Heart left ventricle (tissue), 16 donors: ENCODE results near the gene CPNE8. TPM values are rescaled to one million over a fixed set of nuclear protein-coding genes. Genes with fewer than 3 reads are reported as not detected.

Source experiments
- ATAC-seq, 4 donors: fragments of 200-7000 bp; cut with Tn5 transposase; one replicate each; pipeline ENCODE4 v1.9.1; 2020 to 2022; ENCODE audit warnings: moderate library complexity in 4 of 4, mild to moderate bottlenecking in 3 of 4, moderate number of reproducible peaks in 1 of 4
- DNase-seq, 5 donors: peaks; one replicate each; pipeline ENCODE4 v3.0.0-alpha.2; 2020
- H3K27ac ChIP-seq, 12 donors: fragments of 200-600 bp; sonication (generic) in 4 of 12; one replicate each; pipeline versions ENCODE4 v1.5.0 to v1.8.0; 2016 to 2022; ENCODE audit warnings: mild to moderate bottlenecking in 2 of 12
- H3K27me3 ChIP-seq, 9 donors: fragments of 200-600 bp; sonication (generic) in 2 of 9; one replicate each; pipeline versions ENCODE4 v1.5.1 to v1.8.0; 2016 to 2022; ENCODE audit warnings: mild to moderate bottlenecking in 3 of 9
- H3K36me3 ChIP-seq, 9 donors: fragments of 200-600 bp; sonication (generic) in 2 of 9; one replicate each; pipeline versions ENCODE4 v1.5.0 to v1.8.0; 2018 to 2022; ENCODE audit warnings: mild to moderate bottlenecking in 2 of 9
- H3K4me1 ChIP-seq, 12 donors: fragments of 200-600 bp; sonication (generic) in 4 of 12; one replicate each; pipeline versions ENCODE4 v1.5.0 to v1.8.0; 2016 to 2022; ENCODE audit warnings: mild to moderate bottlenecking in 3 of 12
- H3K4me3 ChIP-seq, 12 donors: fragments of 200-600 bp; sonication (generic) in 4 of 12; one replicate each; pipeline versions ENCODE4 v1.5.0 to v1.8.0; 2017 to 2022; ENCODE audit warnings: mild to moderate bottlenecking in 9 of 12, moderate library complexity in 4 of 12
- H3K9me3 ChIP-seq, 12 donors: fragments of 200-600 bp; sonication (generic) in 4 of 12; one replicate each; pipeline versions ENCODE4 v1.5.0 to v1.8.0; 2016 to 2022; ENCODE audit warnings: mild to moderate bottlenecking in 1 of 12
- POLR2A ChIP-seq, 2 donors: fragments of 450-650 bp; IDR thresholded peaks; one replicate each; pipeline ENCODE4 v1.6.1; 2017; ENCODE audit warnings: antibody characterized with exemption in 2 of 2, mild to moderate bottlenecking in 2 of 2, moderate library complexity in 2 of 2
- WGBS, 4 donors: extraction: QIAGEN DNeasy Blood & Tissue Kit in 2 of 4; methylation state at CpG; one replicate each; pipeline versions ENCODE4 v1.1.5 to v1.1.7; 2013 to 2018; 5-methylcytosine and 5-hydroxymethylcytosine counted together
- intact Hi-C, 10 donors: fragments of 100-400 bp; cut with DNase I; formaldehyde crosslinking; loops; one replicate each; pipeline versions ENCODE4 v1.11.1 to v1.14.2; 2022
- polyA plus RNA-seq, 2 donors: library from polyadenylated mRNA; stranded (reverse); fragments of 200-250 nt; gene quantifications; one replicate each; pipeline ENCODE4 v1.2.3, GENCODE V29; 2013
- total RNA-seq, 9 donors: library from RNA; depleted of rRNA in 2 of 9; stranded (reverse); fragments of >200 nt in 2 of 9; fragmentation: NEBNext Ultra II Directional in 3 of 9; extraction: Animal tissue kit (Norgen Biotek cat#: 25700) in 3 of 9; gene quantifications; one replicate each; pipeline versions ENCODE4 v1.1.0 to v1.2.4, GENCODE V29; 2016 to 2023
- TF ChIP-seq, protein P1 (sequence below), 12 donors: fragments of 200-600 bp; sonication (generic) in 4 of 12; IDR thresholded peaks; one replicate each; pipeline versions ENCODE4 v1.5.0 to v1.8.0; 2018 to 2022; ENCODE audit warnings: antibody characterized with exemption in 12 of 12, mild to moderate bottlenecking in 5 of 12
- donor health status: ischemic (EF 13 %, LVEDD 7.1; RV severe dilation, severe dysfunction).
- donor health status: healthy with polysubstance abuse.
- donor health status: DM: no; HTN: yes; CAD: no.
- donor health status: DM: no; HTN: no; CAD: no.
- donor health status: ischemic (EF 25% LVEDD 6.9; RV normal size, moderate dysfunction).
- donor health status: ischemic (EF 25% LVEDD 5.7; RV mildly dilated, moderate dysfunction).
- donor health status: healthy.
- donor health status: DM: yes; HTN: yes; CAD: no.
- donor health status: ischemic (EF 35%, LVEDD 5.7; RV mildly dilated, moderate dysfunction).
- donor health status: nonischemic (EF 11% LVEDD 7.7; RV severe dilation, severe dysfunction).
- donor health status: DM: yes; HTN: yes; CAD: no.
- donor health status: PGD.
- donor health status: ischemic (EF 29% LVEDD 5.4; RV normal size, mild dysfunction).
- donor health status: nonischemic (EF 23%, LVEDD 6.1; RV moderate dilation, normal function).

Gene CPNE8
- total and polyA plus RNA-seq, 11 donors = 2.9 to 15.1 (median 4.5) TPM

DNA sequence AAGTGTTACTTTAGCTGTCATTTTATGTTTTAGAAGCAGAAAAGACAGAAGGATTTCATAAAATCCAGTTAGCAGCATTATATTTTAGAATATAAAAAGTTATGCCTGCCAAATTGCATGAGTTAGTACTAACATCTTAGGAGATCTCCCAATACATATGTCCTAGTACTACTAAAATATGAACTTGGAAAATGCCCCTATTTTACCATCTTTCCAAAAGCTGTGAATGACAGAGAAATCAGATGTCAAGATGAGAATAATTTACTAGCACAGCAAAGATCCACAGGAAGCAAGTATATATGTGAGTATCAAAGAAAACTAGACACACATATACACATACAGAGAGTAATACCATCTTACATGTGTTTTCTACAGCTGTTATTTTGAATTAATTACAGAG is 196.9 kb downstream of the CPNE8 start:
- Histone ChIP-seq H3K4me3 (no peak overlapping the region), H3K27me3 (no peaks in the 10 kb centered on the region), H3K4me1 (no peaks in the 10 kb centered on the region), H3K27ac (no peak overlapping the region), H3K9me3 (no peaks in the 10 kb centered on the region), H3K36me3 (peaks cover 0 to 4% (median 0%) of the 10 kb centered on the region in 9 donors)
- DNase-seq (no peak), ATAC-seq (no peak)
- intact Hi-C loops = no loop called here
- TF ChIP-seq POLR2A (IDR thresholded peaks at IDR 0.05) = no peak
- TF ChIP-seq, protein P1, sequence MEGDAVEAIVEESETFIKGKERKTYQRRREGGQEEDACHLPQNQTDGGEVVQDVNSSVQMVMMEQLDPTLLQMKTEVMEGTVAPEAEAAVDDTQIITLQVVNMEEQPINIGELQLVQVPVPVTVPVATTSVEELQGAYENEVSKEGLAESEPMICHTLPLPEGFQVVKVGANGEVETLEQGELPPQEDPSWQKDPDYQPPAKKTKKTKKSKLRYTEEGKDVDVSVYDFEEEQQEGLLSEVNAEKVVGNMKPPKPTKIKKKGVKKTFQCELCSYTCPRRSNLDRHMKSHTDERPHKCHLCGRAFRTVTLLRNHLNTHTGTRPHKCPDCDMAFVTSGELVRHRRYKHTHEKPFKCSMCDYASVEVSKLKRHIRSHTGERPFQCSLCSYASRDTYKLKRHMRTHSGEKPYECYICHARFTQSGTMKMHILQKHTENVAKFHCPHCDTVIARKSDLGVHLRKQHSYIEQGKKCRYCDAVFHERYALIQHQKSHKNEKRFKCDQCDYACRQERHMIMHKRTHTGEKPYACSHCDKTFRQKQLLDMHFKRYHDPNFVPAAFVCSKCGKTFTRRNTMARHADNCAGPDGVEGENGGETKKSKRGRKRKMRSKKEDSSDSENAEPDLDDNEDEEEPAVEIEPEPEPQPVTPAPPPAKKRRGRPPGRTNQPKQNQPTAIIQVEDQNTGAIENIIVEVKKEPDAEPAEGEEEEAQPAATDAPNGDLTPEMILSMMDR (IDR thresholded peaks at IDR 0.05) = no peak

DNA sequence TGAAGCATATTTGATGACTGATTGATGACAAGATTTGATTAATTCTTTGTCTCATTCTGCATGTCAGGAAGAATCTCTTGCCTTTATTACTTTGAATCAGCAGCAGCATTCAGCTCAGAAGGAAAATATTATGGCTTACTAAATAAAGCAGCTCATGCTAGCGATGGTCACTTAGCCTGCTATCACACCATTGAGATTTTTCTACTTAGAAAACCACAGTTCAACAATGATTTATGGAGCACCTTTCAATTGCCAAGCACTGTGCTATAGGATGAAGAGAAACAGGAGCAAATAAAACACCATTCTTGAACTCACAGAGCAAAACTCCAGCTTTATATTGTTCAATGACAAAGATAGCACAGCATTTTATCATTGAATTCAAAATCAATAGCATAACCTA is 197.7 kb downstream of the CPNE8 start:
- Histone ChIP-seq H3K27me3 (no peaks in the 10 kb centered on the region), H3K4me3 (no peak overlapping the region), H3K4me1 (no peaks in the 10 kb centered on the region), H3K27ac (no peak overlapping the region), H3K36me3 (peaks cover 0 to 4% (median 0%) of the 10 kb centered on the region in 9 donors), H3K9me3 (no peaks in the 10 kb centered on the region)
- TF ChIP-seq, protein P1 (IDR thresholded peaks at IDR 0.05) = no peak
- TF ChIP-seq POLR2A (IDR thresholded peaks at IDR 0.05) = no peak
- ATAC-seq (no peak), DNase-seq (no peak)
- WGBS, 4 donors = 78 to 97% (median 86%) methylated on average over 1 of the region's 1 CpG
- intact Hi-C loops = no loop called here

DNA sequence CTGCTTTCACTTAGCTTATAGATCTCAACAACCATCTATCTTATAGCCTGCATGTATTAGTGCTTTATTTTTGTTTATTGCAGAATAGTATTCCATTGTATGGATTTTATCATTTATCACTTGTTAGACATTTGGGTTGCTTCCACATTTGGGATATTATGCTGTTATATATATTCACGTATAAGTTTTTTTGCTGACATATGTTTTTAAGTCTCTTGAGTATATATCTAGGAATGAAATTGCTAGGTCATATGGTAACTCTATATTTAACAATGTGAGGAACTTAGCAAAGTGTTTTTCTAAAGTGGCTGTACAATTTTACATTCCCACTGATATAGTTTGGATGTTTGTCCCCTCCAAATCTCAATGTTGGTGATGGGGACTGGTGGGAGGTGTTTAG is 208.1 kb downstream of the CPNE8 start:
- intact Hi-C loops = no loop called here
- ATAC-seq (no peak), DNase-seq (no peak)
- peaks cover 0 to 12% (median 0%) of the 10 kb centered on the region in 9 donors for H3K36me3 ChIP-seq
- 81 to 93% (median 90%) methylated on average over 1 of the region's 1 CpG for WGBS, 4 donors
- TF ChIP-seq POLR2A (IDR thresholded peaks at IDR 0.05) = no peak
- TF ChIP-seq, protein P1 (IDR thresholded peaks at IDR 0.05) = no peak
- no peaks in the 10 kb centered on the region for H3K27me3 ChIP-seq
- no peaks in the 10 kb centered on the region for H3K4me1 ChIP-seq
- no peak overlapping the region for H3K4me3 ChIP-seq
- no peak overlapping the region for H3K27ac ChIP-seq
- H3K9me3 ChIP-seq = no peaks in the 10 kb centered on the region

DNA sequence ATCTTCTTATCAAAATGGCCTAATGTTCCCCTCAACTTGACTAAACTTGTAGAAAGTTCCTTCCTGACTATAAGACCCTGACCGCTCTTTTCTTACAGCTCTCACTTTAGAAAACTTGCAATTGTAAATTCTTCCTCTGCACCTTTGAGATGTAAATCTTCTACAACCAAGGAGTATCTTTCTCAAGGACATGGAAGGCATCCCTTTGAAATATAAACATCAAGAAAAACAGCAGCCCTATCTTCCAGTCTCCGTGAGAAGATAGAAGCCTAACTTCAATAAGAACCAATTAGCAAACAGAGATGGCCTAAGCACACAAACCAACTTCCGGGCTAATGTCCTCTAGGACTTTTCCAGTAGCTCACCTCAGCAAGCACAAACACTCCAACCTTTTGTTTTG is 210.3 kb downstream of the CPNE8 start:
- intact Hi-C loops = no loop called here
- 69 to 76% (median 71%) methylated on average over 3 of the region's 3 CpGs for WGBS, 4 donors
- ATAC-seq = no peak

More for the DNA sequence above, 210.3 kb downstream of the CPNE8 start:
- no peaks in the 10 kb centered on the region for H3K27me3 ChIP-seq
- no peaks in the 10 kb centered on the region for H3K4me1 ChIP-seq
- DNase-seq = no peak
- TF ChIP-seq POLR2A (IDR thresholded peaks at IDR 0.05) = no peak
- TF ChIP-seq, protein P1 (IDR thresholded peaks at IDR 0.05) = no peak
- H3K9me3 ChIP-seq = no peaks in the 10 kb centered on the region
- H3K36me3 ChIP-seq = peaks cover 0 to 12% (median 0%) of the 10 kb centered on the region in 9 donors
- no peak overlapping the region for H3K27ac ChIP-seq
- H3K4me3 ChIP-seq = no peak overlapping the region
